SJSA1 (cell line): ENCODE data around the gene SMC1B. TPM values are rescaled to one million over a fixed set of nuclear protein-coding genes. Genes with fewer than 3 reads are reported as not detected.
A peak's percentile ranks its signal among the peaks of the same experiment; 100 is the strongest.
"Not testable (repeated sequence)": the region's sequence is repeated elsewhere in the genome, so short reads cannot be mapped to it uniquely, and the experiment has no call there.

ENCODE experiments used
- DNase-seq, 2 experiments: peaks; one replicate each; pipeline ENCODE4 v3.0.0-alpha.2; 2015 to 2020; ENCODE audit warnings: low spot score in 2 of 2, low read depth in 1 of 2
- H3K27ac ChIP-seq: fragments of 250-450 bp; sonication (Bioruptor Pico); 2 replicates; pipeline ENCODE4 v1.5.1; 2020; ENCODE audit warnings: mild to moderate bottlenecking, moderate library complexity
- H3K27me3 ChIP-seq: fragments of 250-450 bp; sonication (Bioruptor Pico); replicated peaks from 2 replicates; pipeline ENCODE4 v1.5.1; 2020; ENCODE audit warnings: mild to moderate bottlenecking, moderate library complexity
- H3K36me3 ChIP-seq: fragments of 250-450 bp; sonication (Bioruptor Pico); 2 replicates; pipeline ENCODE4 v1.5.1; 2020; ENCODE audit warnings: mild to moderate bottlenecking
- H3K4me1 ChIP-seq: fragments of 250-450 bp; sonication (Bioruptor Pico); replicated peaks from 2 replicates; pipeline ENCODE4 v1.6.1; 2021; ENCODE audit warnings: mild to moderate bottlenecking
- H3K4me3 ChIP-seq: fragments of 250-450 bp; sonication (Bioruptor Pico); 2 replicates; pipeline ENCODE4 v1.5.1; 2020; ENCODE audit warnings: mild to moderate bottlenecking
- H3K9me3 ChIP-seq: fragments of 250-450 bp; sonication (Bioruptor Pico); replicated peaks from 2 replicates; pipeline ENCODE4 v1.5.1; 2020; ENCODE audit warnings: mild to moderate bottlenecking
- total RNA-seq: library from RNA; depleted of rRNA; stranded (reverse); fragments of >200 nt; shearing (Covaris generic); gene quantifications from 2 replicates; pipeline ENCODE4 v1.2.3, GENCODE V29; 2014

SMC1B gene
- total RNA-seq, 1 experiment from 2014 or later: not detected

DNA sequence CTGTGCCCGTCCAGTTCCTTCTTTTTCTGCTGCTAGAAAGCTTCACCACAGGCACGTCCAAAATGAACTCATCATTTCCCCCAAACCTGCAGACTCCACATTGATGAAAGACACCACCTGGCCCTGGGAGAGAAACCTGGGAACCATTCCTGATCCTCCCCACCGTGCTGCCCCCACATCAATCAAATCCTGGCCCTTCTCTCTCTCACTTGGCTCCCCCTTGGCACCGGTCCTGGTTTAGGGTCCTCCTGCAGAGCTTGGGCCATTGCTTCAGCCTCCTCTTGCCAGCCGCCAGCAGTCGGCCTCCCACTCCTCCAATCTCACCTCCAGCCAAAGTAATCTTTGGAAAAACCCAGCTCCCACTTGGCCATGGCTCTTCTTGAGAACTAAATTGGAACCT lies 38.6 kb upstream of the SMC1B start:
- no peaks in the 10 kb centered on the region for H3K27me3 ChIP-seq
- no peaks in the 10 kb centered on the region for H3K36me3 ChIP-seq
- no peak overlapping the region for H3K27ac ChIP-seq
- no peaks in the 10 kb centered on the region; the same call in 1 of the 2 replicates for H3K4me1 ChIP-seq
- H3K9me3 ChIP-seq: no peaks in the 10 kb centered on the region
- no peak for DNase-seq
- no peak overlapping the region for H3K4me3 ChIP-seq

- Histone ChIP-seq H3K4me3 (no peak overlapping the region), H3K27ac (no peak overlapping the region), H3K9me3 (no peaks in the 10 kb centered on the region), H3K4me1 (no peaks in the 10 kb centered on the region; the same call in 1 of the 2 replicates), H3K36me3 (no peaks in the 10 kb centered on the region), H3K27me3 (no peaks in the 10 kb centered on the region)
- DNase-seq: no peak
Measured at GRCh38 chr22:45450921-45451651, 37.7 kb upstream of the SMC1B start.

GRCh38 chr22:45450101-45450785 lies 36.8 kb upstream of the SMC1B start:
- Histone ChIP-seq H3K4me1 (no peaks in the 10 kb centered on the region; the same call in 1 of the 2 replicates), H3K9me3 (no peaks in the 10 kb centered on the region), H3K36me3 (no peaks in the 10 kb centered on the region), H3K4me3 (no peak overlapping the region), H3K27me3 (no peaks in the 10 kb centered on the region), H3K27ac (no peak overlapping the region)
- no peak for DNase-seq

- not testable (repeated sequence) for H3K4me1 ChIP-seq, H3K27me3 ChIP-seq, H3K4me3 ChIP-seq
Measured at GRCh38 chr22:45449442-45449841, 36.0 kb upstream of the SMC1B start.

DNA sequence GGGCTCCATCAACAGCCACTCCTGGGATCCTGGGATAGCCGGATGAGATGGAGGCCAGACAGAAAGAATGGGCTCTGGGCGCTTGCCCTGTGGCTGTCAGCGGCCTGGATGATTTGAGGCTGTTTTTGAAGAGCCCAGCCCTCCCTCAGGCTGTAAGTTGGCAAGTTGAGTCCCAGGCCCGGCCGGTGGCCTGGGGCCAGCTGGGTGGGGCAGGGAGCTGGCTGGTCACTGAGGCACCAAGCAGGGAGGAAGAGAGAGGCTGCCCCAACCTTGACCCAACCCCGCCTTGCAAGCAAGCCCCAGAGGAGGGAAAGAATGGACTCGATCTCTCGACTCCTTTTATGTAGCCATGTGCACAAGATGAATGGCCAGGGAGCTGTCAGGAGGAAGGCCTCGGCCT lies 35.0 kb upstream of the SMC1B start:
- H3K36me3 ChIP-seq: no peaks in the 10 kb centered on the region
- H3K27me3 ChIP-seq: no peaks in the 10 kb centered on the region
- H3K4me1 ChIP-seq: peaks cover 9% of the 10 kb centered on the region
- DNase-seq: no peak
- no peak overlapping the region for H3K27ac ChIP-seq
- H3K9me3 ChIP-seq: no peaks in the 10 kb centered on the region
- H3K4me3 ChIP-seq: no peak overlapping the region

More at GRCh38 chr22:45449442-45449841, 36.0 kb upstream of the SMC1B start:
- not testable (repeated sequence) for H3K27ac ChIP-seq, H3K9me3 ChIP-seq, DNase-seq, H3K36me3 ChIP-seq

GRCh38 chr22:45447596-45447995 lies 34.2 kb upstream of the SMC1B start:
- not testable (repeated sequence) for H3K36me3 ChIP-seq, H3K27ac ChIP-seq, H3K27me3 ChIP-seq, H3K4me1 ChIP-seq, H3K9me3 ChIP-seq, H3K4me3 ChIP-seq, DNase-seq

DNA sequence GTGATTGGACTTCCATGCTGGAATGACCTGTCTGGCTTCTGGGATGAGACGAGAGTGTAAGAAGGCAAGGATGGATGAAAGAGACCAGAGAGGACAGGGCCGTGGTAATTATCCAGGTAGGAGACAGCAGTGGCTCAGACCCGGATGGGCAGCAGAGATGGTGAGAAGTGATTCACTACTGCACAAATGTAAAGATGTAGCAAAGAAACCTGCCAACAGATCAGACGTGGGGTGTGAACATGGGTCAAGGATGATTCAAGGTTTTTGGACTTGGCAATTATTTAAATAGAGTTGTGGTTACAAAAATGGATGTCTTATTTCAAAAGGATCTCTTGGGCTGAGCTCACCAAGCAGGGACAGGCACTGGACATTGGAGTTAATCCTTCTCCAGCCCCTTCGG lies 32.8 kb upstream of the SMC1B start:
- H3K4me3 ChIP-seq: no peak overlapping the region
- no peak for DNase-seq

GRCh38 chr22:45445031-45445710 lies 31.8 kb upstream of the SMC1B start:
- no peak for DNase-seq
- no peaks in the 10 kb centered on the region for H3K36me3 ChIP-seq
- H3K4me3 ChIP-seq: no peak overlapping the region
- H3K9me3 ChIP-seq: no peaks in the 10 kb centered on the region
- H3K4me1 ChIP-seq: peaks cover 23% of the 10 kb centered on the region
- H3K27ac ChIP-seq: no peak overlapping the region
- no peaks in the 10 kb centered on the region for H3K27me3 ChIP-seq

More for the DNA sequence above, 32.8 kb upstream of the SMC1B start:
- H3K4me1 ChIP-seq: peaks cover 20% of the 10 kb centered on the region
- H3K27me3 ChIP-seq: no peaks in the 10 kb centered on the region
- H3K27ac ChIP-seq: no peak overlapping the region
- H3K9me3 ChIP-seq: no peaks in the 10 kb centered on the region
- H3K36me3 ChIP-seq: no peaks in the 10 kb centered on the region

DNA sequence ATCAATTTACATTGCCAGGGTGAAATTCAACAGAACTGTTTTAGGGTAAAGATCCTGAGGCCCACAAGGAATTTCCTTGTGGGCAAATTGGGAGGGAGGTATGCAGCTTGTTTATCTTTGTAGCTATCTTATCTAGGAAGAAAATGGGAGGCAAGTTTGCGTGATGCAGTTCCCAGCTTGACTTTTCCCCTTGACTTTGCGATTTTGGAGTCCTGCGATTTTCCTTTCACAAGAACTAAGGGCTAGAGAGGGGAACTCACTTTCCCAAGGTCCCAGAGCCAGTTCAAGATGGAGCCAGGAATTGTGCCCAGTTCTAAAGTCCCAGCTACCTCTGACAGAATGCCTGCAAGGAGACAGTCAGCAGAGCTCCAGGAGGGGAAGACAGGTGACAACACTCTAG lies 30.8 kb upstream of the SMC1B start:
- peaks cover 23% of the 10 kb centered on the region for H3K4me1 ChIP-seq
- H3K4me3 ChIP-seq: no peak overlapping the region
- no peaks in the 10 kb centered on the region for H3K36me3 ChIP-seq
- H3K9me3 ChIP-seq: no peaks in the 10 kb centered on the region
- no peak for DNase-seq
- no peak overlapping the region for H3K27ac ChIP-seq
- no peaks in the 10 kb centered on the region for H3K27me3 ChIP-seq

GRCh38 chr22:45442116-45442515 lies 28.7 kb upstream of the SMC1B start:
- H3K36me3 ChIP-seq: no peaks in the 10 kb centered on the region
- H3K27ac ChIP-seq: no peak overlapping the region

DNA sequence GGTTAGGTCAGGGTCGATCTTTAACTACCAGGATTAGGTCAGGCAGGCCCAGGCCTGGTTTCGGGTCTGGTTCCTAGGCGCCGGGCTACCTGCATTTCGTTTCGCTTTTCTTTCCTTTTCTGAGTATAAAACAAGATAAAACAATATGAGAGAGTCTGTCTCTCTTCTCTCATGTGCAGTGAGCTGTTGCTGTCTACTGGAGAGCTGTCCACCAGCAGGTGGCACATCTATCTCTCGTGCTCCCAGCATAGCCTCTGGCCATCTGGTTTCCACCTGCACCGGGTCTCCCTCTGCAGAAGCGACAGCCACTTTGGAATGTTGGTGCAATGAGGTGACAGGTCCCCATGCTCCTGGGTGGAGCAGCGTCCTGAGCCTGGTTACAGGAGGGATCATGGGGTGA lies 27.7 kb upstream of the SMC1B start:
- H3K9me3 ChIP-seq: no peaks in the 10 kb centered on the region
- no peak overlapping the region for H3K4me3 ChIP-seq
- H3K4me1 ChIP-seq: peaks cover 28% of the 10 kb centered on the region
- H3K27ac ChIP-seq: no peak overlapping the region
- no peaks in the 10 kb centered on the region for H3K36me3 ChIP-seq
- DNase-seq: peak; percentile 47 to 65
- H3K27me3 ChIP-seq: no peaks in the 10 kb centered on the region

More at GRCh38 chr22:45442116-45442515, 28.7 kb upstream of the SMC1B start:
- DNase-seq: no peak
- peaks cover 28% of the 10 kb centered on the region for H3K4me1 ChIP-seq
- no peaks in the 10 kb centered on the region for H3K27me3 ChIP-seq
- H3K4me3 ChIP-seq: no peak overlapping the region
- H3K9me3 ChIP-seq: no peaks in the 10 kb centered on the region

DNA sequence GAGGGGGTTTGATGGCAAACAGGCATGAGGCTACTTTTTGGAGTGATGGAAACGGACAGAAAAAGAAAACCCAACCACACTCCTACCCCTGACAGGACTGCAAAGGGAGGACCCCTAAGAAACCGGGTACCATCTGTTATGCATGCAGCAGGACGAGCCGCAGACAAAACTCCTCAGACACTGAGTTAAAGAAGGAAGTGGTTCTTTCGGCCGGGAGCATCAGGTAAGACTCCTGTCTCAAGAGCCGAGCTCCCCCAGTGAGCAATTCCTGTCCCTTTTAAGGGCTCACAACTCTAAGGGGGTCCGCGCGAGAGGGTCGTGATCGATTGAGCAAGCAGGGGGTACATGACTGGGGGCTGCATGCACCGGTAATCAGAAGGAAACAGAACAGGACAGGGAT lies 27.3 kb upstream of the SMC1B start:
- H3K9me3 ChIP-seq, DNase-seq, H3K4me3 ChIP-seq, H3K27ac ChIP-seq, H3K27me3 ChIP-seq, H3K36me3 ChIP-seq: not testable (repeated sequence)
- peaks cover 32% of the 10 kb centered on the region for H3K4me1 ChIP-seq

DNA sequence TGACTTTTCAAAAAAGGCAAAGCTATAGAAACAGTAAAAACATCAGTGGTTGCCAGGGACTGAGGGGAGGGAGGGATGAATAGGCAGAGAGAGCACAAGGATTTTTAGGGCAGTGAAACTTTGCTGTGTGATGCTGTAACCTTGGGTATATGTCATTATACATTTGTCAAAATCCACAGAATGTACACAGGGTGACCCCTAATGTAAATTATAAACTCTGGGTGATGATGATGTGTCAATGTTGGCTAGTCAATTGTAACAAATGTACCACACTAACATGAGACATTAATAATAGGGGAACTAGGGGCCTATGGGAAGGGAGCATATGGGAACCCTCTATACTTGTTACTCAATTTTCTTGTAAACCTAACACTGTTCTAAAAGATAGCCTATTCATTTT lies 24.9 kb upstream of the SMC1B start:
- Histone ChIP-seq H3K9me3 (no peaks in the 10 kb centered on the region), H3K27ac (no peak overlapping the region), H3K4me3 (no peak overlapping the region), H3K36me3 (no peaks in the 10 kb centered on the region), H3K27me3 (no peaks in the 10 kb centered on the region), H3K4me1 (peaks cover 39% of the 10 kb centered on the region)
- no peak for DNase-seq

DNA sequence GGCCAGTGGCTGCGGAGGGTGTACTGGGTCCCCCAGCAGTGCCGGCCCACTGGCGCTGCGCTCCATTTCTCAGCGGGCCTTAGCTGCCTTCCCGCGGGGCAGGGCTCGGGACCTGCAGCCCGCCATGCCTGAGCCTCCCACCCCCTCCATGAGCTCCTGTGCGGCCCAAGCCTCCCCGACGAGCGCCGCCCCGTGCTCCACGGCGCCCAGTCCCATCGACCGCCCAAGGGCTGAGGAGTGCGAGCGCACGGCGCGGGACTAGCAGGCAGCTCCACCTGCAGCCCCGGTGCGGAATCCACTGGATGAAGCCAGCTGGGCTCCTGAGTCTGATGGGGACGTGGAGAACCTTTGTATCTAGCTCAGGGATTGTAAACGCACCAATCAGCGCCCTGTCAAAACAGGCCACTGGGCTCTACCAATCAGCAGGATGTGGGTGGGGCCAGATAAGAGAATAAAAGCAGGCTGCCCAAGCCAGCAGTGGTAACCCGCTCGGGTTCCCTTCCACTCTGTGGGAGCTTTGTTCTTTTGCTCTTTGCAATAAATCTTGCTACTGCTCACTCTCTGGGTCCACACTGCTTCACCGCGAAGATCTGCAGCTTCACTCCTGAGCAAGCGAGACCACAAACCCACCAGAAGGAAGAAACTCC lies 23.6 kb upstream of the SMC1B start:
- H3K27ac ChIP-seq, H3K36me3 ChIP-seq, H3K4me3 ChIP-seq, H3K9me3 ChIP-seq, DNase-seq, H3K27me3 ChIP-seq: not testable (repeated sequence)
- peaks cover 33% of the 10 kb centered on the region for H3K4me1 ChIP-seq
